ENCODE measurements around the gene ELP1.

DNA sequence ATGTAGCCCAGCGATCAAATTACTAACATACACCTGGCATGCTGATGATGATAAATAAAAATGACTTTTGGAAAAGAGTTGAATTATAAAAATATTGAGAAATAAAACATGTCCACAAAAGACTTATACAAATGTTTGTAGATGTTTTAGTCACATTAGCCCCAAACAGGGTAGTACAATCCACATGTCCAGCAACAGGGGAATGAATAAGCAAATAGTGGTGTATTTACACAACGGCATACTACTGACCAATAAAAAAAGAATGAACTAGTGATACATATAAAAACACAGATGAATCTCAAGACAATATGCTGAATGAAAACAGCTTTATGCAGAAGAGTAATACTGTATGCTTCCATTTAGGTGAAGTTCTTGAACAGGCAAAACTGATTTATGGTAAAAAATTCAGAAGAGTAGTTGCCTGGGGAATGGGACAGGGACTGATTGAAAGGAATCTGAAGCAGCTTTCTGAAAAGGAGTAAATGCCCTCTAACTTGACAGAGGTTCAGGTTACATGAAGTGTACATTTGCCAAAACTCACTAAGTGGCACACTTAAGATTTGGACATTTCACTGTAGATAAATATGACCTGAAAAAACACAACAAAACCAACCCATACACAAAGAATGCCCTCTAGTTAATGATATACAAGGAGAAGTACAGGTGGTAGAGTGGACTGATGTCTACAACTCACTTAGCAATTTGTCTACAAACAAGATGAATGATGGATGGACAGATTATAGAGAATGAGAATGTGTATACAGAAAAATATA is 36.4 kb downstream of the ELP1 start:
- TF ChIP-seq, protein P1, sequence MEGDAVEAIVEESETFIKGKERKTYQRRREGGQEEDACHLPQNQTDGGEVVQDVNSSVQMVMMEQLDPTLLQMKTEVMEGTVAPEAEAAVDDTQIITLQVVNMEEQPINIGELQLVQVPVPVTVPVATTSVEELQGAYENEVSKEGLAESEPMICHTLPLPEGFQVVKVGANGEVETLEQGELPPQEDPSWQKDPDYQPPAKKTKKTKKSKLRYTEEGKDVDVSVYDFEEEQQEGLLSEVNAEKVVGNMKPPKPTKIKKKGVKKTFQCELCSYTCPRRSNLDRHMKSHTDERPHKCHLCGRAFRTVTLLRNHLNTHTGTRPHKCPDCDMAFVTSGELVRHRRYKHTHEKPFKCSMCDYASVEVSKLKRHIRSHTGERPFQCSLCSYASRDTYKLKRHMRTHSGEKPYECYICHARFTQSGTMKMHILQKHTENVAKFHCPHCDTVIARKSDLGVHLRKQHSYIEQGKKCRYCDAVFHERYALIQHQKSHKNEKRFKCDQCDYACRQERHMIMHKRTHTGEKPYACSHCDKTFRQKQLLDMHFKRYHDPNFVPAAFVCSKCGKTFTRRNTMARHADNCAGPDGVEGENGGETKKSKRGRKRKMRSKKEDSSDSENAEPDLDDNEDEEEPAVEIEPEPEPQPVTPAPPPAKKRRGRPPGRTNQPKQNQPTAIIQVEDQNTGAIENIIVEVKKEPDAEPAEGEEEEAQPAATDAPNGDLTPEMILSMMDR (IDR thresholded peaks at IDR 0.05; ENCODE audit: low read length): no peak
- no peak for TF ChIP-seq EZH2 (optimal IDR thresholded peaks at IDR 0.05; ENCODE audit: low read depth, low read length)
- no peak for TF ChIP-seq EZH2phosphoT487 (IDR thresholded peaks at IDR 0.05; ENCODE audit: low read length)
